Lung (tissue), 12 donors: Measurements from ENCODE around the gene CEP70. TPM values are rescaled to one million over a fixed set of nuclear protein-coding genes. Genes with fewer than 3 reads are reported as not detected.
"Not testable (repeated sequence)": the region's sequence is repeated elsewhere in the genome, so short reads cannot be mapped to it uniquely, and the experiment has no call there.

Source experiments
- ATAC-seq: fragments of 200-7000 bp; cut with Tn5 transposase; one replicate; pipeline ENCODE4 v1.9.1; 2020; ENCODE audit warnings: moderate number of reproducible peaks; ENCODE audit not compliant: insufficient read depth, low FRiP score
- DNase-seq, 3 donors: peaks; one replicate each; pipeline ENCODE4 v3.0.0-alpha.2; 2013 to 2017
- H3K27ac ChIP-seq, 2 donors: one replicate each; pipeline ENCODE4 v1.5.1; 2013; ENCODE audit warnings: mild to moderate bottlenecking in 2 of 2, moderate library complexity in 2 of 2, control low read depth in 1 of 2, inconsistent platforms in 1 of 2, low read depth in 1 of 2, low read length in 1 of 2
- H3K27me3 ChIP-seq, 3 donors: one replicate each; pipeline ENCODE4 v1.5.1; 2013; ENCODE audit warnings: low read length in 2 of 3; ENCODE audit not compliant: control insufficient read depth in 3 of 3, insufficient read depth in 3 of 3
- H3K36me3 ChIP-seq, 4 donors: one replicate each; pipeline ENCODE4 v1.5.1; 2013; ENCODE audit warnings: low read length in 4 of 4, mild to moderate bottlenecking in 1 of 4, moderate library complexity in 1 of 4; ENCODE audit not compliant: control insufficient read depth in 4 of 4, insufficient read depth in 4 of 4
- H3K4me1 ChIP-seq, 5 donors: one replicate each; pipeline ENCODE4 v1.5.1; 2013; ENCODE audit warnings: low read length in 5 of 5, mild to moderate bottlenecking in 2 of 5, moderate library complexity in 1 of 5; ENCODE audit not compliant: control insufficient read depth in 5 of 5, insufficient read depth in 5 of 5
- H3K4me3 ChIP-seq: one replicate; pipeline ENCODE4 v1.5.1; 2013; ENCODE audit warnings: mild to moderate bottlenecking, control low read depth, moderate library complexity
- H3K9ac ChIP-seq, 2 donors: one replicate each; pipeline ENCODE4 v1.5.1; 2013; ENCODE audit warnings: low read length in 2 of 2, control low read depth in 1 of 2; ENCODE audit not compliant: insufficient read depth in 1 of 2
- H3K9me3 ChIP-seq, 4 donors: one replicate each; pipeline ENCODE4 v1.5.1; 2013; ENCODE audit warnings: low read length in 3 of 4, mild to moderate bottlenecking in 1 of 4, moderate library complexity in 1 of 4; ENCODE audit not compliant: control insufficient read depth in 4 of 4, insufficient read depth in 3 of 4
- WGBS, 2 donors: extraction: QIAGEN DNeasy Blood & Tissue Kit; methylation state at CpG; one replicate each; pipeline ENCODE4 v1.1.7; 2013; 5-methylcytosine and 5-hydroxymethylcytosine counted together
- polyA plus RNA-seq, 2 donors: library from polyadenylated mRNA; stranded (reverse); fragments of 200-250 nt; gene quantifications; one replicate each; pipeline ENCODE4 v1.2.1, GENCODE V29; 2013
- total RNA-seq, 2 donors: library from RNA; depleted of rRNA in 1 of 2; stranded (reverse); fragments of >200 nt in 1 of 2; gene quantifications; one replicate each; pipeline ENCODE4 v1.2.1, GENCODE V29; 2014 to 2021
- TF ChIP-seq, protein P1 (sequence below): IDR thresholded peaks from 2 replicates; pipeline ENCODE4 v1.5.1; 2012; ENCODE audit warnings: mild to moderate bottlenecking; ENCODE audit errors: control extremely low read depth, extremely low read depth
- donor health status: control.
- donor health status: control.
- donor health status: Bipolar disorder and iron deficiency.
- donor health status: healthy.
- donor health status: DM: yes; HTN: yes; CAD: no.

The CEP70 gene
- total and polyA plus RNA-seq, 4 donors = 19.5 to 137 (median 32.5) TPM

DNA sequence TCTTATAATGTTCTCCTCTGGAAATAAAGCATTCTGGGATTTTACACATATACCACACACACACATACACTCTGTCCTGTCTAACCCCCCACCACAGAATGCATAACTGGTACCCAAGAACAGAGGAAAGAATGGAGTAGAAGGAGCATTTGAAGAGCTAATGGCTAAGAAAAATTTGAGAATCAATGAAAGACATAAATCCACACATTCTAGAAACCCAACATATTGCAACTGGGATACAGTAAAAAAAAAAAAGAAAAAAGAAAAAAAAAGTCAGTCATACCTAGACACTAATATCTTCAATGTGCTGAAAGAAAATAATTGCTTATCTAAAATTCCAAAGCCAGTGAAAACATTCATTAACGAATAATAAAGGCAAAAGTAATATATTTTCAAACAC, 20.9 kb downstream of the CEP70 start:
- TF ChIP-seq, protein P1, sequence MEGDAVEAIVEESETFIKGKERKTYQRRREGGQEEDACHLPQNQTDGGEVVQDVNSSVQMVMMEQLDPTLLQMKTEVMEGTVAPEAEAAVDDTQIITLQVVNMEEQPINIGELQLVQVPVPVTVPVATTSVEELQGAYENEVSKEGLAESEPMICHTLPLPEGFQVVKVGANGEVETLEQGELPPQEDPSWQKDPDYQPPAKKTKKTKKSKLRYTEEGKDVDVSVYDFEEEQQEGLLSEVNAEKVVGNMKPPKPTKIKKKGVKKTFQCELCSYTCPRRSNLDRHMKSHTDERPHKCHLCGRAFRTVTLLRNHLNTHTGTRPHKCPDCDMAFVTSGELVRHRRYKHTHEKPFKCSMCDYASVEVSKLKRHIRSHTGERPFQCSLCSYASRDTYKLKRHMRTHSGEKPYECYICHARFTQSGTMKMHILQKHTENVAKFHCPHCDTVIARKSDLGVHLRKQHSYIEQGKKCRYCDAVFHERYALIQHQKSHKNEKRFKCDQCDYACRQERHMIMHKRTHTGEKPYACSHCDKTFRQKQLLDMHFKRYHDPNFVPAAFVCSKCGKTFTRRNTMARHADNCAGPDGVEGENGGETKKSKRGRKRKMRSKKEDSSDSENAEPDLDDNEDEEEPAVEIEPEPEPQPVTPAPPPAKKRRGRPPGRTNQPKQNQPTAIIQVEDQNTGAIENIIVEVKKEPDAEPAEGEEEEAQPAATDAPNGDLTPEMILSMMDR = no peak
- no peak overlapping the region for H3K27ac ChIP-seq
- H3K9me3 ChIP-seq = peaks cover 0 to 7% (median 2%) of the 10 kb centered on the region in 4 donors
- no peaks in the 10 kb centered on the region for H3K27me3 ChIP-seq
- H3K4me3 ChIP-seq = no peak overlapping the region
- peaks cover 0 to 16% (median 10%) of the 10 kb centered on the region in 4 donors for H3K36me3 ChIP-seq
- WGBS, 2 donors = 97 to 98% methylated on average over 1 of the region's 1 CpG
- DNase-seq (no peak), ATAC-seq (no peak)
- peaks cover 0 to 3% (median 0%) of the 10 kb centered on the region in 5 donors for H3K4me1 ChIP-seq
- no peak overlapping the region for H3K9ac ChIP-seq

DNA sequence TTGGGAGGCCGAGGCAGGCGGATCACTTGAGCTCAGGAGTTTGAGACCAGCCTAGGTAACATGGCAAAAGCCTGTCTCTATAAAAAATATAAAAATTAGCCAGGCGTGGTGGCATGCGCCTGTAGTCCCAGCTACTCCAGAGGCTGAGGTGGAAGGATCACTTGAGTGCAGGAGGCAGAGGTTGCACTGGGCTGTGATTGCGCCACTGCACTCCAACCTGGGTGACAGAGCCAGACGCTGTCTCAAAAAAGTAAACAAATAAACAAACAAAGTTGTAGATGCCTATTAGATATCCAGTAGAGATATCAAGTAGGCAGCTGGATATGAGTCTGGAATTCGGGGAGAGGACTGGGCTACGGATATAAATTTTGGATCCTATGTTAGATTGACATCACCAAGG, 24.4 kb downstream of the CEP70 start:
- H3K27ac ChIP-seq, DNase-seq, H3K27me3 ChIP-seq, H3K9ac ChIP-seq, H3K4me3 ChIP-seq, H3K9me3 ChIP-seq, ATAC-seq, H3K4me1 ChIP-seq: not testable (repeated sequence)
- peaks cover 0 to 24% (median 12%) of the 10 kb centered on the region in 4 donors for H3K36me3 ChIP-seq
- 93 to 94% methylated on average over 8 of the region's 8 CpGs for WGBS, 2 donors

DNA sequence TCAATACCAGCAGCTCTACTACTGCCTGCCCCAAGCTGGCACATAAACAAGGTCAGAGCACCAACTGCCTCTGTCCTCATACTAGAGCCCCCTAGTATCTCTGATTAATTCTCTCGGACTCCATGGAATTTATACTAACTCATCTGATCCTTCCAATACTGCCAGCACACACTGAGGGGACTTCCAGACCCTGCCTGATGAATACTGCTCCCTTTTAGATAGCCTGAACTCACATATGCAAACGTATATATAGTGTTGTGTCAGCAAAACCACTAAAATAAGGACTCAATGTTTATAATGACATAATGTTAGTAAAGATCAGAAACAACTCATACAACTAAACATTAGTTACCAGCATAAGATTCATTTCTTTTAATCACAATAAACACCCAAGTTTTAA, 25.0 kb downstream of the CEP70 start:
- 88 to 90% methylated on average over 2 of the region's 2 CpGs for WGBS, 2 donors
- no peak for ATAC-seq

DNA sequence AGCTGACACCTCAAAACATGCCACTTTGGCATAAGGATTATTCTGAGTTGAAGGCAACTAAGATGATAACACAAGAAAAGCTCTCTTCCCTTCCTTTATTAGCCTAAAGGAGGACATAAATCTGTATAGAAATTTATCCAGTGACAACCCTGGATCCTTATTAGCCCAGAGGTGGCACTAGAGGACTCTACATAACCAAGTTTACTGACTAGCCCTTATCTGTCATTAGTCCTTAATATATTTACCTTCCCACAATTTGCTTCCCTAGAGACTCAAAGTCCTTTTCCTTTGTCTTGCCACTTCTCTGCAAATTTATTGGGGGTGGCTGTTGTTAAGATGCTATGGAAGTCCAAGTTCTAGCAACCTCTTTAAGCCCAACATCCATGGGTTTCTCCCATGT, 26.7 kb downstream of the CEP70 start:
- H3K36me3 ChIP-seq = peaks cover 0 to 17% (median 7%) of the 10 kb centered on the region in 4 donors
- H3K9me3 ChIP-seq = peaks cover 0 to under 1% (median 0%) of the 10 kb centered on the region in 4 donors
- no peaks in the 10 kb centered on the region for H3K27me3 ChIP-seq
- H3K4me3 ChIP-seq = no peak overlapping the region
- no peak overlapping the region for H3K9ac ChIP-seq
- no peaks in the 10 kb centered on the region for H3K4me1 ChIP-seq
- DNase-seq (no peak), ATAC-seq (no peak)
- TF ChIP-seq, protein P1 = no peak
- H3K27ac ChIP-seq = no peak overlapping the region

More for the DNA sequence above, 25.0 kb downstream of the CEP70 start:
- H3K4me1 ChIP-seq = no peaks in the 10 kb centered on the region
- peaks cover 0 to 23% (median 12%) of the 10 kb centered on the region in 4 donors for H3K36me3 ChIP-seq
- TF ChIP-seq, protein P1 = no peak
- no peak overlapping the region for H3K9ac ChIP-seq
- no peaks in the 10 kb centered on the region for H3K27me3 ChIP-seq
- no peak for DNase-seq
- no peak overlapping the region for H3K27ac ChIP-seq
- peaks cover 0 to 7% (median 1%) of the 10 kb centered on the region in 4 donors for H3K9me3 ChIP-seq
- H3K4me3 ChIP-seq = no peak overlapping the region

DNA sequence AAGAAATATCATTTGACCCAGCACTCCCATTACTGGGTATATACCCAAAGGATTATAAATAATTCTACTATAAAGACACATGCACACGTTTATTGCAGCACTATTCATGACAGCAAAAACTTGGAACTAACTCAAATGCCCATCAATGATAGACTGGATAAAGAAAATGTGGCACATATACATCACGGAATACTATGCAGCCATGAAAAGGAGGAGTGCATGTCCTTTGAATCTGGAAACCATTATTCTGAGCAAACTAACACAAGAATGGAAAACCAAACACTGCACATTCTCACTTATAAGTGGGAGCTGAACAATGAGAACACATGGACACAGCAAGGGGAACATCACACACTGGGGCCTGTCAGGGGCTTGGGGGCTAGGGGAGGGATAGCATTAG, 27.8 kb downstream of the CEP70 start:
- H3K4me3 ChIP-seq, H3K27me3 ChIP-seq, H3K9me3 ChIP-seq, H3K4me1 ChIP-seq, ATAC-seq, H3K9ac ChIP-seq, DNase-seq, H3K27ac ChIP-seq: not testable (repeated sequence)
- 48 to 94% methylated on average over 2 of the region's 2 CpGs for WGBS, 2 donors
- peaks cover 0 to 17% (median 4%) of the 10 kb centered on the region in 4 donors for H3K36me3 ChIP-seq

DNA sequence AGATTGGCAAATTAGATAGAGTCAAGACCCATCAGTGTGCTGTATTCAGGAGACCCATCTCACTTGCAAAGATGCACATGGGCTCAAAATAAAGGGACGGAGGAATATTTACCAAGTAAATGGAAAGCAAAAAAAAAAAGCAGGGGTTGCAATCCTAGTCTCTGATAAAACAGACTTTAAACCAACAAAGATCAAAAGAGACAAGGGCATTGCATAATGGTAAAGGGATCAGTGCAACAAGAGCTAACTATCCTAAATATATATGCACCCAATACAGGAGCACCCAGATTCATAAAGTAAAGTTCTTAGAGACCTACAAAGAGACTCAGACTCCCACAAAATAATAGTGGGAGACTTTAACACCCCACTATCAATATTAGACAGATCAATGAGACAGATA, 31.2 kb downstream of the CEP70 start:
- WGBS, 2 donors = 78 to 96% methylated on average over 1 of the region's 1 CpG
- not testable (repeated sequence) for H3K27me3 ChIP-seq, H3K27ac ChIP-seq, H3K9me3 ChIP-seq, DNase-seq, H3K4me1 ChIP-seq, ATAC-seq, H3K9ac ChIP-seq, H3K4me3 ChIP-seq
- peaks cover 0 to 23% (median 7%) of the 10 kb centered on the region in 4 donors for H3K36me3 ChIP-seq
